HG03354 (cell line): ENCODE data around the gene INPP5B.
"Not testable (repeated sequence)": the region's sequence is repeated elsewhere in the genome, so short reads cannot be mapped to it uniquely, and the experiment has no call there.

Experiments
- ATAC-seq: cut with Tn5 transposase; IDR thresholded peaks from one replicate; pipeline ENCODE4 v1.9.1; 2021; ENCODE audit warnings: mild to moderate bottlenecking; ENCODE audit not compliant: unreplicated experiment, poor library complexity, severe bottlenecking

Gene INPP5B

DNA sequence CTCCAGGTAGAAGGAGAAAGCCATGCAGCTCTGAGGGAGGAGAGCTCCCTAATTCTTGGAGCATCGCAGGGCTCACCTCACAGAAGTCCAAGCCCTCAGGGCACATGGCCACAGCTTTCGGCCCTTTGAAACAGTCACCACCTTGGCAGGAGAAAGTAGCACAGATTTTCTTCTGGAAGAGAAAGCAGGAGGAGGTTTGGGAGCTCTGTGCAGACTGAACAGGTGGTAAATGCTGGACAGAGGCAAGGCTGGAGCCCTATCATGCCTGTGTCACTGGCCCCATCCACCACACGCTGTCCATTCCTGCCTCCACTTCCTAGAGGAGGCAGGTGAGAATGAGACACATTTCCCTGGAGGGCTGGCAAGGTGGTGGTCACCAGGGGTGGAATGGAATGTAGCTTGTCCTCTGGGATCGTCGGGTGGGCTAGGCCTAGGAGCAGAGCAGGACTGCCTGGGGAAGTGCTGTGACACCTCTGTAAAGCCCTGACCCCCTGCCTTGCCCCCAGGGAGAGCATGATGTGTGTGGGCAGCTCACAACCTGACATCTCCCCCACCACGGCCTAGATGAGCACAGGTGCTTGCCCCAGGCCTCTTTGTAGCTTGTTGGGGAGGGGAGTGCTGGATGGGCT lies 2.8 kb upstream of the INPP5B start:
- no peak for ATAC-seq

- ATAC-seq, result no peak
Observed at GRCh38 chr1:37948841-37949240, 2.0 kb upstream of the INPP5B start.

DNA sequence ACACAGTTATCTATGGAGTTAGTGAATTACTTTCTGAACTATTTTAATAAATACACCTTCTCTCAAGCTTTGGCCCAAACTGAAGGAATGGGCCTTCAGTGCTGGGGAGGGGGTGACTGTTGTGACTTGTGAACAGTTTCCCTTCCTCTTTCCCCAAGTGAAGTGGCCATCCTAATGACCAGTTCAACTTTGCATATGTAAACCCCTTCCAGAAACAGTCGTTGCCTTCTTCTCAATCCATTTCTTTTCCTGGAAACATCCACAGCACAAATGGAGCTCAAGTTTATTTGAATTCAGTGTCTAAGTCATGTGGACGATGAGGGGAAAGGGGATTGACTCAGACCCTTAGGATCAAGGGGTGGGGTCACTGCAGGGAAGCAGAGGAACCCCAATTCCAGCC lies 1.3 kb upstream of the INPP5B start:
- no peak for ATAC-seq

DNA sequence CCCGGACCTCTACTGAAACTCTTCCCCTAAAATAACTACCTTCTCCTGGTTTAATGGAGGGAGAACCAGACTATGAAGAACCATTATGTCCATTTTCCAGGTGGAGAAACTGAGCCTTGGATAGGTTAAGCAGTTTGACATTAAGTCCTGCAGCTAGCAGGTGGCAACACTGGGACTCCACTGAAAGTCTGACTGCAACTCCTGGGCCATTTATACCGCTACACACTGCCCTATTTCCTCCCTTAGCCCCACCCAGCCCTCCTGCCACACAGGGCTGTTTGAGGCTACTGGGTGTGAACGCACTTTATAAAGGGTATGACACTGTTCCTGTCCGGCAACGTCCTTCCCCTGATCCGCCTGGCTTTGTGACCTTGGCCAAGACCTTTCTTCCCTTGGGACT lies 511 bp upstream of the INPP5B start:
- ATAC-seq, result no peak

DNA sequence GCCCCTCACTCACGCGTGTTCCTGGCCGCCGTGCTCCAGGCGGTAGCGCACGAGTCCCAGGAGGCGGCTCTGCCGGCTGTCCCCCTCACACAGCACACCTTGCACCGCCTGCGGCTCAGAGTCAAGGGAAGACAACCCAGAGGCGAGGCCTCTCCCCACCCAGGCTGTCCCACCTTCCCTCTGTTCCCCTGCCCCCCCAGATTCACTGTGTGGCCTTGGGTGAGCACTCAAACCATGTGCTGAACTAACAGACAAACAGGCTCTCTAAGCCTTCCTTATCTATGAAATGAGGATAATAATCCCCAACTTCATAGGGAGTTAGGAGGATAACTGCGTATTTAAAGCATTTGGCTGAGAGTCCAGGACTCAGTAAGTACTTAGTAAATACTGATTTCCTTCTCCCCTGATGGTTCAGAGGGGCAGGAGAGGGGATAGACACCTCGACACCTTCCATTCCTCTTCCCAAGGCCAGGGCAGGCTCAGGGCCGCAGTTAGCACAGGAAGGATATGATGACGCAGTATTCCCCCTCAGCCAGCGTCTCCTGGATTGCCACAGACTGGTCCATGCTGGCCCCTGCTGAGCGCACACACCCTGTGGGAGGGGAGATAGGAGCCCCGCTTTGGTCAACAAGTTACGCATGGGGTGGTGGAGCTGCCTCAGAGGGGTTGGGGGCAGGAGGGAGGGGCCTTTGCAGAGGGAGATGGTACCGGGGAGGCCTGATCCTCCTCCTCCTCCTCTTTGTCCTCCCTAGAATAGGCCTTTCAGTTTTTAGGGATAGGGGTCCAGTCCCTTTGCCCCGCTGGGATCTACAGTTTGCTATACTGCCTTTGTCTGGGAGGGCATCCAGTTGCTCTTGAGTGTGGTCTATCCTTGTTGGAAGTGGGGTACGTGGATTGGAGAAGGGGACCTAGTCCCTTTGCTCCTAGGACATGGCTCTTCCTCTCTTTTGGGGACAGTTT lies 830 bp downstream of the INPP5B start:
- peak; percentile 16 for ATAC-seq

DNA sequence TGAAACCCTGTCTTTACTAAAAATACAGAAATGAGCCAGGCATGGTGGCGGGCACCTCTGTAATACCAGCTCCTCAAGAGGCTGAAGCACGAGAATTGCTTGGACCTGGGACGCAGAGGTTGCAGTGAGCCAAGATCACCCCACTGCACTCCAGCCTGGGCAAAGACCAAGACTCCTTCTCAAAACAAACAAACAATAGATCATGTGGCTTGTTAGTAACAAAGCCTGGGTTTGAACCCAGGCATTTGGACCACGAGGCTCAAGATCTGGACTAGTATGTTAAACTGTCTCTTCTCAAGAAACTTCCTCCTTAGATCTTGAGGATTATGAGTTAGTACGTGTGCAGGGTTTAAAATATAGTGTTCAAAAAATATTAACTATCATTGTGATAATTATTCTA lies 1.6 kb downstream of the INPP5B start:
- no peak for ATAC-seq

DNA sequence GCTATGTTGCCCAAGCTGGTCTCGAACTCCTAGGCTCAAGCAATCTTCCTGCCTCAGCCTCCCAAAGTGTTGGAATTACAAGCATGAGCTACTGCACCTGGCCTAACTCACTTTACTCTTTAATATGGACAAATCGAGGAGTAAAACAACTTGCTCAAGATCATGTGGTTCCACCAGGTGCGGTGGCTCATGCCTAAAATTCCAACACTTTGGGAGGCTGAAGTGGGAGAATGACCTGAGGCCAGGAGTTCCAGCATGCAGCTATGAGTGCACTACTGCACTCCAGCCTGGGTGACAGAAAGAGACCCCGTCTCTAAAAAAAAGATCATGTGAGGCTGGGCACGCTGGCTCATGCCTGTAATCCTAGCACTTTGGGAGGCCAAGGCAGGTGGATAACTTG lies 2.0 kb downstream of the INPP5B start:
- no peak for ATAC-seq

- no peak for ATAC-seq
Observed at GRCh38 chr1:37944086-37944763, 2.6 kb downstream of the INPP5B start.

DNA sequence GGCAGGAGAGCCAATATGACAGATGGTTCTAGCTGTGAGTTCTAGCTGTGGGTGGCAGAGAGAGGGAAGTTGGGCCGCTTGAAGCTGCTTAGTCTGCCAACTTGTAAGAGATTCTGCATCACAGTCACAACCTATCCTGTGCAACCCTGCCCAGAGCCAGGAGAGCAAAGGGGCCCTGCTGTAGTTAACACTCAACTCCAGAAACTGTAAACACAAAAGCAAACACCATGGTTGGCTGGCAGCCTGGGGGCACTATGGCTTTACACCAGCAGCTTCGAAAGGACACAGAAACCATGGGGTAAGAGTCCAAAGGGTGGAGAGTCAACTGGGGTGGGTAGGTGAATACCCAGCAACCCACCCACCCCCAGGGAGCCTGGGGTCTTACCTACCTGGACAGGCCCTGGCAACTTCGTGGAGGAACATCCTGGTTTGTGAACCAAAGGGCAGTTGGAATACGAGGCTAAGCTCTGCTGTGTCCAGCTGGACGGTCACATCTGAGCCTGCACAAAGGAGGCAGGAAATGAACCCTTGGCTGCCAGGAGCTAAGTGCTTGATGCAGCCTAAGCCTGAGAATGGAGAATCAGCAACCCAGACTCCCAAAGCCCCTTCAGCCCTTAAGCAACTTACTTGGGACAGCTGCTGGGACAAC lies 6.4 kb downstream of the INPP5B start:
- no peak for ATAC-seq

- ATAC-seq, result not testable (repeated sequence)
Observed at GRCh38 chr1:37936760-37937159, 10.1 kb downstream of the INPP5B start.

DNA sequence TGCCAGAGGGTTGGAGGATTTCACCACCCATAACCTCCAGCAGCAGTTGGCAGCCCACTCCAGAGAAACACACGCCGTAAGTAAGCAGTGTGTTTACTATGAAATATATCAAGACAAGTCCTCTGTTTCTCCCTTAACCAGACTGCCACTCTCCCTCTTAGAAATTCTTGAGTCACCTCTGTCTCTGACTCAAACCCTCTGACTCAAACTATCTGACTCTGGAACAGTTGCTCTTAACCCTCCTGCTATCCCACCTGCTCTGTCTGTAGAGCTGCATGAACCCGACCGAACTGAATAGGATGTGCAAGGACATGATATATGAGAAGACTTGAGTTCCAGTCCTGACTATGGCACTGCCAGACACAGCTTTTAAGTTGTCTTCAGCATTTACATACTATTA lies 14.1 kb downstream of the INPP5B start:
- no peak for ATAC-seq

GRCh38 chr1:37931361-37932158 lies 15.3 kb downstream of the INPP5B start:
- peak; percentile 94 for ATAC-seq

- no peak for ATAC-seq
Observed at GRCh38 chr1:37931102-37931360, 15.8 kb downstream of the INPP5B start.

GRCh38 chr1:37930246-37931101 lies 16.4 kb downstream of the INPP5B start:
- no peak for ATAC-seq

DNA sequence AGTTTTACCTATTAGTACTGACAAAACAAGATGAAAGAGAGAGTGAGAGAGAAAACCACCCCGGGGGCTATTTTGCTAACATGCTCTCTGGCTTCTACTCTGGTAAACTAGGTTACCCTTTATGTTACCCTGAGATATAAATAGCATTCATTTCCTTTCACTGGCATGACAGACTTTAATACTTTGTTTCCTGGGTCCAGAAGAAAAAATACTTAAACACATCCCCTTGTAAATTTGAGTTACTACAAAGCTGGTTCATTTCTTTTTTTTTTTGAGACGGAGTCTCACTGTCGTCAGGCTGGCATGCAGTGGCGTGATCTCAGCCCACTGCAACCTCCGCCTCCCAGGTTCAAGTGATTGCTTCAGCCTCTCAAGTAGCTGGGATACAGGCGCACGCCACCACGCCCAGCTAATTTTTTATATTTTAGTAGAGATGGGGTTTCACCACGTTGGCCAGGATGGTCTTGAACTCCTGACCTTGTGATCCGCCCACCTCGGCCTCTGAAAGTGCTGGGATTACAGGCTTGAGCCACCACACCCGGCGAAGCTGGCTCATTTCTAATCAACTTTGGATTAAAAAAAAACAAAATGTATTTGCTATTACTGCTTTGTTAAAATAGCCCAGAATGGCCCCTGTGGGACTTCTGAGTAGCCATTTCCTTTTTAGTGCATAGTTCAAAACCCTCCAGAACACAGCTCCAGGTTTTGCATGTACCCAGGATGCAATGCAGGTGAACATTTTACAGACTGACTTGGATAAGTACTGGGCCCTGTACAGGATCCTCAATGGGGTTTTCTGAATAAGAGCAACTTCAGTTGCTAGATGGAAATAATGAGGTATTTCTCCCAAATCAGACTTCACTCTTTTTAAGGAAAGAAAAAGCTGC lies 20.6 kb downstream of the INPP5B start:
- peak; percentile 64 for ATAC-seq

- ATAC-seq, result no peak
Observed at GRCh38 chr1:37925316-37925715, 21.5 kb downstream of the INPP5B start.

- no peak for ATAC-seq
Observed at GRCh38 chr1:37923551-37923889, 23.3 kb downstream of the INPP5B start.
